Kidney glomerular epithelial cell (primary cell): ENCODE measurements around the gene OR2A5.
"Not testable (repeated sequence)": the region's sequence is repeated elsewhere in the genome, so short reads cannot be mapped to it uniquely, and the experiment has no call there.

Source experiments
- DNase-seq: peaks from one replicate; lab custom pipeline; 2025; lab: John Stamatoyannopoulos, UW

OR2A5 gene, protein sequence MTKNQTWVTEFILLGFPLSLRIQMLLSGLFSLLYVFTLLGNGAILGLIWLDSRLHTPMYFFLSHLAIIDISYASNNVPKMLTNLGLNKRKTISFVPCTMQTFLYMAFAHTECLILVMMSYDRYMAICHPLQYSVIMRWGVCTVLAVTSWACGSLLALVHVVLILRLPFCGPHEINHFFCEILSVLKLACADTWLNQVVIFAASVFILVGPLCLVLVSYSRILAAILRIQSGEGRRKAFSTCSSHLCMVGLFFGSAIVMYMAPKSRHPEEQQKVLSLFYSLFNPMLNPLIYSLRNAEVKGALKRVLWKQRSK

DNA sequence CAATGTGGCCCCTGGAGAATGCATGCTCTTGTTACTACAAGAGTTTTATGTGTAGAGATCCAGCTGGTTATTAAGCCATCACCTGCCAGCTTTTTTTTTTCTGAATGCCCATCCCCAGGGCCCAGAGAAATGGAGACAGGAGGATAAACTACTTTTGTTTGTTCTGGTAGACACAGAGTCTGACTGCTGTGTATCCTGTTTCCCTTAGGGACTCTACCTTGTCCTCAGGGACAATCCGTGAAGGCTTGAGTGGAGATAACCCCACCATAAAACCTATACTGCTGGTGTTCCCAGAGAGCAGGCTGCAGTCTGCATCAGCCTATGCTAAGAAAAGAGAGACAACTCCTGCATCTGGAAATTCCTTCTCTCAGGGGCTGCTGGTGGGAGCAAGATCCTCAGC, at the start of gene OR2A5:
TSS of gene OR2A5 (plus strand) at position 301 of the 400 bp plus-strand sequence. CDS start 1,454 bp downstream, outside the sequence.
- no peak for DNase-seq

DNA sequence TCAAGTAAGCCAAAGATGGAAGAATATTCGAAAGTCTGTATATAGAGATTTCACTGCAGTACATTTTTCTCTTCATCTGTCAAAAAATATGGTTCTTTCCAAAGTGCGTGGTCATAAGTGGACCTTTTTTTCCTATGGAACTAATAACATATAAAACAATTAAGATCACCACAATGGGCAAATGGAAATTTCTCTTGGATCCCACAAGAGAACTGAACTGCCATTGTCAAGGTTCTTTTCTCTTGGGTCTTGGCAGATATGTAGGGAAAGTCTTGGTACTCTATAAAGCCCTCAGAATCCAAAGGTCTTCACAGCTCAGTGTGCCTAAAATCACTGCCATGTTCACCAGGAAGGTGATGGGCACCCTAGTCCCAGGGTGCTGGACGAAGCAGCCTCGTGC, 48.7 kb upstream of the OR2A5 start, which contains the start of gene OR6B1:
TSS of gene OR6B1 (plus strand) at position 301 of the 400 bp plus-strand sequence. CDS start 3,677 bp downstream, outside the sequence.
- no peak for DNase-seq

DNA sequence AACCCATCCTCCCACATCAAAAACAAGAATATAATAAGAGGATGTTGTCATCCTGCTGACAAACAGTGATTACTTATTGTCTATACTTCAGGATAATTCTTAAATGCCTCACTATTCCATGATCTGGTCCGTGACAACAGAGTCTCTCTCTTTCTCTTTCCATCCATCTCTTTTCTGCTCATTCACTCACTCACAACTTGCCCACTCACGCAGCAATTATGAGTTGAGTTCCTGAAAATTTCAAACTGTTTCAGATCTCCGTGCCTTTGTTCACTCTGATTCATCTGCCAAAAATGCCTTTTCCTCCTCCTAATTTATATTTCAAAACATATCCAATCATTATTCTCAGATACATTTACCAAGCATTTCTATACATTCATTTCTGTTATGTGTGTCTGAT, 47.2 kb upstream of the OR2A5 start:
- DNase-seq: no peak

DNA sequence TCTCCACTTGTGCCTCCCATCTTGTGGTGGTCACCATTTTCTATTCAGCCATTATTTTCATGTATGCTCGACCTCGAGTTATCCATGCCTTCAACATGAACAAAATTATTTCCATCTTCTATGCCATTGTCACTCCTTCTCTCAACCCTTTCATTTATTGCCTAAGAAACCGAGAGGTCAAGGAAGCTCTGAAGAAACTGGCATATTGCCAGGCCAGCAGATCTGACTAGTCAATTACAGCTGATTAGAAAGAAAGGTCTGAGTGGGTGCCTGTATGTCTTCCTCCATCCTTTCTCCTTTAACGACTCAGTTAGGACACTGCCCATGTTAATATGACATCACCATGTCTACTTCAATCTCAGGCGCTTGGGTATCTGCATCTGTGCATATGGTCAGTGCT, 44.0 kb upstream of the OR2A5 start:
- no peak for DNase-seq

DNA sequence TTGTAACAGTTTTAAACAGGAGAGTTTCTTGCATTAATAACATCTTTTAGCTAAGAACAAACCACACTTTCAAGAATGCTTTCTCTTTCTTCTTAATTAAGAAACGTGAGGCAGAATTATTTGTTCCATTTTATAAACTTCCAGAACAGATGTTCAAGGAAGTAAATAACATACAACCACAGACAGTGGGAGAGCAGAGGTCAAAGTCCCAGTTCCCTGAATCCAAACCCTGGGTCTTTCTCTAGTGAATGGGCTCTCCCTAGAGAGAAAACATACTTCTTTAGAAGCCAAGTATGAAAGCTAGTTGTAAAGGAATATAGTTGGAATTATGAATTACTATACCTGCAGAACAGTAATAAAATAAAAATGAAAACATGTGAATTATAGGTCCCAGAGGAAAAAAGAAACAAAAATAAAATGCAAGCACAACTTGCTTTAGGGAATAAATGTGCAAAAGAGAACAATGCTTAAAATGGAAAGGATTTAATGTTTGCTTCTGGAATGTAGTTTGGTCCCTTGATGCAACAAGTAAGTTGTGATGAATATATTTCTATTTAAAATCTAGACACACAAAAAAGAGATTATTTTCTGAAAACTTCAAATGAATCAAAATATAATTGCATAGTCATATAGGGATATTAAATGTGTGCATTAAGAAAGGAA, 42.6 kb upstream of the OR2A5 start:
- no peak for DNase-seq

DNA sequence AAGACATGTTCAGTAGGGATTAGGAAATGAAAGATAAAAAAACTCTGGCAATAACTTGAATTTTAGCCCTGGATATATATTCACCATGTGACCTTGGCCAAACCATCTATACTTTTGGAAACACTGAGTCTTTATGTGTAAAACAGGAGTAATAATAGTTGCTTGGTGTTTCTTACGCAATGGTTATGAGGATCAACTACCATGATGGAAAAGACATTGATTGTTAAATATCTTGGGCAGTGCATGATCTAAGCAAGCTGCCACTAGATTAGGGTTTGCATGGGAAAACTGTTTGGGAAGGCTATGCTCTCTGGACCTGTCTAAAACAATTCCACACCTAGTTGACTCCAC, 42.1 kb upstream of the OR2A5 start:
- no peak for DNase-seq

DNA sequence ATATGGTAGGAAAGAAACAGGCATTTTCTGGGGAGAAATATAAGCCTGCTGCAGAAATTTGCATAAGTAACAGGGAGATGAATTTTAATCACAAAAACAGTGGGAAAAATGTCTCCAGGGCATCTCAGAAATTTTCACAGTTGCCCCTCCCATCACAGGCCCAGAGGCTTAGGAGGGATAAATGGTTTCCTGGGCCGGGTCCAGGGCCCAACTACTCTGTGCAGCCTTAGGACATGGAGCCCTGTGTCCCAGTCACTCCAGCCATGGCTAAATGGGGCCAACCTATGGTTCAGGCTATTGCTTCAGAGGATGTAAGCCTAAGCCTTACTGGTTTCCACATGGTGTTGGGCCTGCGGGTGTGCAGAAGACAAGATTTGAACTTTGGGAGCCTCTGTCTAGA, 39.4 kb upstream of the OR2A5 start:
- DNase-seq: no peak

DNA sequence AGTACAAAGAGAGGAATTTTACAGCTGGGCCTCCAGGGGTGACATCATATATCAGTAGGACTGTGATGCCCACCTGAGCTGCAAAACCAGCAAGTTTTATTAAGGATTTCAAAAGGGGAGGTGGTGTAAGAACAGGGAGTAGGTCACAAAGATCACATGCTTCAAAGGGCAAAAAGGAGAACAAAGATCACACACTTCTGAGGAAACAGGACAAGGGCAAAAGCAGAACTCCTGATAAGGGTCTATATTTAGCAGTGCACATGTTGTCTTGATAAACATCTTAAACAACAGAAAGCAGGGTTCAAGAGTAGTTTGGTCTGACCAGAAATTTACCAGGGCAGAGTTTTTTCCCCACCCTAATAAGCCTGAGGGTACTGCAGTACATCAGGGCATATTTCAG, 38.7 kb upstream of the OR2A5 start:
- not testable (repeated sequence) for DNase-seq

DNA sequence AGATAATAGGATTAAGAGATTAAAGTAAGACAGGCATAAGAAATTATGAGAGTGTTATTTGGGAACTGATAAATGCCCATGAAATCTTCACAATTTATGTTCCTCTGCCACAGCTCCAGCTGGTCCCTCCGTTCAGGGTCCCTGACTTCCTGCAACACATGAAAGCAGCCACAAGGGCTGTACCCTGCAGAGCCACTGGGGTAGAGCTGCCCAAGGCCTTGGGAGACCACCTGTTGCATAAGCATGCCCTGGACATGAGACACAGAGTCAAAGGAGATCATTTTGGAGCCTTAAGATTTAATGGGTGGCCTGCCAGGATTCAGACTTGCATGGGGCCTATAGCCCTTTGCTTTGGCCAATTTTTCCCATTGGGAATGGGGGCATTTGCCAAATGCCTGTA, 37.9 kb upstream of the OR2A5 start:
- DNase-seq: not testable (repeated sequence)

DNA sequence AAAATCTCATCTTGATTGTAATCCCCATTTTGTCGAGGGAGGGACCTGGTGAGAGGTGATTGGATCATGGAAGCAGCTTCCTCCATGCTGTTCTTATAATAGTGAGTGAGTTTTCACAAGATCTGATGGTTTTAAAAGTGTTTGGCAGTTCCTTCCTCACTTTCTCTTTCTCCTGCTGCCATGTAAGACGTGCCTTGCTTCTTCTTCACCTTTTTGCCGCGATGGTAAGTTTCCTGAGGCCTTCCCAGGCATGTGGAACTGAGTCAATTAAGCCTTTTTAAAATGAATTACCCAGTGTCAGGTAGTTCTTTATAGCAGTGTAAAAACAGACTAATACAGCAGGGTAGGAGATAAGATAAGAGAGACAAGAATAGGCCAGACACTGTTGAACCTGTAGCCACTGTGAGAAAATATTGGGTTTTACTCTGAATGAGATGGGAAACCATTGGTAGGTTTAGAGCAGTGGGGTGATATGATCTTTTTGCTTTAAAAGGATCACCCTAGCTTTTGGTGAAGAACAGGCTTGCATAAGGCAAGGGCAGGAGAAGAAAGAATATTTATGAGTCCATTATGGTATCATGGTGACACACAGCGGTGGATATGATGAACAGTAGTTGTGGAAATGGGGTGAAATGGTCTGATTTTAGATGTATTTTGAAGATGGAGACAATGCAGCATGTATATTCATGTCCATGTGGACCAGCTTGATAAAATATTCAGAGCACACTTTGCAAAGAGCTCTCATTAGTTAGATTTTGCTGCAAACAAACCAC, 37.1 kb upstream of the OR2A5 start:
- no peak for DNase-seq

DNA sequence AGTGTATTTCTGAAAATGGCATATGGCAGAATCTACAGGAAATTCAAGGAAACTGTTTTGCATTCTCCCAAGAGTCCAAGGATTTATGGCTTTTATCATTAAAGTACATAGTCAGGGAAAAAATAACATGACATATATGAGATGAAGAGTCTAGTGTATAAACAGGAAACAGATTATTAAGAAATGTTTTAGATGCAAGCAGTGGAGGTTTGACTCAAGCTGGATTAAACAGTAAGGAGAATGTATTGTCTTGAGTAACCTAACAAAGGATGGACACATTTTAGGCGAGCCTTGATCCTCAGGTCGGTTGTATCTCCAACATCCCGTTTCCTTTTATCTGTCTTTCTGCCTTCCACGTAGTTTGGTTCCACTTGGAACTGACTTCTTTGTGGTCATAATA, 30.7 kb upstream of the OR2A5 start:
- DNase-seq: no peak

DNA sequence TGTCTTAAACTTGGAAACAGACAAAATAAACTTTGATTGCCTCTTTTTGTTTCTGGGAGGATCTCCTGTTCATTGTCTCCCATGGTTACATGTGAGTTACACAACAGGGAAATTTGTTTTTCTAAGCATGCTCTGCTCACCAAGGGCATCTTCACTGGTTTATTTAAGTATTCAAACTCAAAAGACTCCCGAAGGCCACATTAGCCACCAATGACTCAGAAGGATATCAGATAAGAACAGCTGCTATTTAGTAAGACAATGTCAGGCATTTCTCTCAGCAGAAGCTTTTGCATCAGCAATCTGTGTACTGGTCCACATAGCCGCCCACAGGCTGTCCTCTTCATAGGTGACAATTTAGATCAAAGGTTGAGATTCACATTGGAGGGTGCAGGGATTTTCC, 29.3 kb upstream of the OR2A5 start:
- peak; percentile 92 for DNase-seq

DNA sequence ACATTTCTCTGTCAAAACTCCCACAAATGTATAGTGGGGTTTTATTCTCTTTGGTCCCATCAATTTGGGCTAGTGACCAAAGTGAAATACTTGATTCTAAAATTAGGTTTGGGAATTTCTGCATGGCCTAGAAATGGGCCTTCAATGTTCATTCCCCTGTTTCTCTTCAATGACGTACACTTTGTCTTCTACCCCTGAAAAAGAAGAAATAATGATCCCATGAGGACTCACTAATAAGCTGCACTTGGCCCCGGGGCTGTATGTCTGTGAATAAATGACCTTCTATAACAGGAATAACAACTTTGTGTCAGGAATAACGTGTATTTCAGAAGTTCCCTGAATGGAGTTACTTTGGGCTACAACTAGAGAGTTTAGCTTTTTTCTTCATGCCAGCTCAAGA, 28.4 kb upstream of the OR2A5 start:
- no peak for DNase-seq

DNA sequence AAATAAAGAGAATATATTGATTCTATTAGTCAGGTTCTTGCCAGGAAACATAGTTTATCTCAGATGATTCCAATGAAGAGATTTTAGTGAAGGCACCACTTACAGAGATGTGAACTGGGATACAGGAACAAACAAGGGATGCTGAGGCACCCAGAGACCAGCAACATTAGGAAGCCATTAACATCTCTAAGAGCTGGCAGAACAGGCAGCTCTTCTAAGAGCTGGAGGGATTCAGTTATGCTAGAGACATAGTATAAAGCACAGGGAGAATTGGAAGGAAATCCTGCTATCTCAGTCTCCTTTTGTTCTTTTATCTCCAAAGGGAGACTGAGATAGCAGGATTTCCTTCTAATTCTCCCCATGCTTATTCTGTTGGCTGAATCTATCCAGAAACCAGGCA, 26.6 kb upstream of the OR2A5 start:
- DNase-seq: no peak

DNA sequence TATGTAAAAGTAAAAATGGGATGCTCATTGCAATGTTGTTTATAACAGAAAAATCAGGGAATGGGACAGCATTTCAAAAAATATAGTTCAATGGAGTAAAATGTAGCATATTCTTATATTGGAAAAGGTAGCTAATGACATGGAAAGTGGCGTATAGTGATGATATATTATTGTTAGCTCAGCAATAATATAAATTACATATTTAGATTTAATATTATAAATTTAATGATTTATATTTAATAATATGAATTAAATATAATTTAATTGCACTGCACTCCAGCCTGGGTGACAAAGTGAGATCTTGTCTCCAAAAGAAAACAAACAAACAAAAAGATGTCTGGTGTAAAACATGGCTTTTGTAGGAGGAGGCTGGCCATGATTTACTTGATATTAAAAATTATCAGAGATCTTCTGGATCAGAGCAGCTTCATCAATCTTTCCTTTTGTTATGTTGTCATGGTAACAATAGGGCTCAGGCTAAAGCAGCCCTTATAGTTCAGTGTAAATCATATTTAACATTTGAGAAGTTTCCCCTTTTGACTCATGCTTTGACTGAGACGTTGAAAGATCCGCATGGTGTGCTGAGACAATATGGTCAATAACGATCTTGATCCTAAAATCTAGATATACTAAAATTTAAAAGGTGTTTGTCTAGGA, 25.4 kb upstream of the OR2A5 start:
- DNase-seq: no peak

DNA sequence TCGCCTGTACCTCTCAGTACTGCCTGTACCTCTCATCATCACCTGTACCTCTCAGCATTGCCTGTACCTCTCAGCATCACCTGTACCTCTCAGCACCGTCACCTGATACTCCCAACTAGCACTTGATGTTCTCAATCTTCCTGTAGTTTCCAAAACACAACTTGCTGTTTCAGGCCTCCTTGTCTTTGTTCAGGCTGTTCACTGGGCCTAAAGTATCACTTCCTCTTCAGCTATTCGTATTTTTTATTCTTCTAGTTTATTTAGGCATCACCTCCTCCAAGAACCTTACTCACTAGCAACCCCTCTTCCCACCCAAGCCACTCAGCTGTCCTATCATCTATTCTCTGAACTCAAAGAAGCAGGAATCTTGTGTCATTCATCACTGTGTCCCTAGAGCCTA, 24.5 kb upstream of the OR2A5 start:
- no peak for DNase-seq

DNA sequence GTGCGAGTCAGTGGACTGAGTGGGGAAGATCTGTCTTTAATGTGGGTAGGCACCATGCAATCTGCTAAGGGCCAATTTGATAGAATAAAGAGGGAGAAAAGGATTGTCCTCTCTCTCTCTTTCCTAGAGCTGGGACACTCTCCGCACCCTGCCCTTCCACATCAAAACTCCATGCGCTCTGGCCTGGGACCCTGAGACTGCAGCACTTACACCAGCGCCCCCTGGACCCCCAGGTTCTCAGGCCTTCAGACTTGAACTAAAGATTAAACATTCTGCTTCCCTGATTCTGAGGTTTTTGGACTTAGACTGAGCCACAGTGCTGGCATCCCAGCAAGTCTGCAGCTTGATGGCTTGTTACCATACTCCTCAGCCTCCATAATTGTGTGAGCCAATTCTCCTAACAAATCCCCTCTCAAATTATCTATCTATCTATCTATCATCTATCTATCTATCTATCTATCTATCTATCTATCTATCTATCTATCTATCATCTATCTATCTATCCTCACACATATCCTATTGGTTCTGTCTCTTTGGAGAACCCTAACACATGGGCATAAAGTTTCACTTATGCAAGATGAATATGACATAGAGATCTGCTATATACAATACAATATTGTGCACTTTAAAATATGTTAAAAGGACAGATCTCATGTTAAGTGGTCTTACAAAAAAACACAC, 22.4 kb upstream of the OR2A5 start:
- DNase-seq: no peak

DNA sequence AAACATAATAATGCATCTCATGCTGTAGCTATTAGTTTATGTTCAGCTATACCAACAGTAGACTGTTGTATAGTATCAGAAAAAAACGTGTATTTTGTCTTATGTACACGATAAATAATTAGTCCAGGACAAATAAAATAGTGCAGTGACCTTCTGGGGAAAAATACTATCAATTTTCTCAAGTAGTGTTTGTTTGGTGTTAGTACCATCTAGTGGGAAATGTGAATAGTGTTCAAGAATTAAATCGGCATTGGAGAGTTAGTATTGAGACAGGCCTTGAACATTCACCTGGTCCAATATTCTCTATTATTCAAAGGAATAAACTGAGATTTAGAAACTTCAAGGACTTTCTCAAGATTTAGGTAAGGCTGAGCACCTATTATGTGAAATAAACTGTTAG, 21.7 kb upstream of the OR2A5 start:
- DNase-seq: peak; percentile 32

DNA sequence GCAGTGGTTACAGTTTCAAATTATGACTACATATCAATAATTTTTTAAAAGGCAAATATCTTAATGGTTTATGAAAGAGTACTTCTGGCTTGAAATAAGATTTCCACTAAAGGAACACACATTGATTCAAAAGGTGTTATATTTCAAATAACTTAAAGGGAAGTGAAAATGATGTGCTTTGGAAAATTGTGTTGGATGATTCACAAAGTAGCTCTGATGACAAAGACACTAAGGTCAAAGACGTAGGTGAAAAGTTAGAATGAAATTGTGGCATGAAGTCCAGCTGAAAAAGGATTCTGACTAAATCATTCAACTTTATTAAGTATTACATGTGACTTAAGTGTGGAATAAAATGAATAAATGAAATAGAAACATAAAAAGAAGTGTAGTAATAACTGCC, 20.8 kb upstream of the OR2A5 start:
- DNase-seq: peak; percentile 1

DNA sequence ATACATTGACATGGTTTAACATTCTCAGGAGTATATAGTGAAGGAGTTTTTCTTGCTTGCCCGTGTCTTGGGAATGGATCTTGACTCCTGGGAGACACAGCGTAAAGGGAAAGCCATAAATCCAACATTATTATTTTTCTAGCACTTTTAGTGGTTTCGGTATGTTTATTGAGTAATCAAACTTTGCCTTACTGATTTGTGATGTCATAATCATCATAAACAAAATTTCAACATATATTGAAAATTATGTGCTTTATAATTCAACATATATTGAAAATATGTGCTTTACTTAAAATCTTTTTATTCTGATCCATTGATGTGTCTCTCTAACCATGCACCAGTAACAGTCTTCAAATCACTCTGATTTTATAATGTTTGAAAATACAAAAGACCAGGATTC, 20.2 kb upstream of the OR2A5 start:
- DNase-seq: no peak

DNA sequence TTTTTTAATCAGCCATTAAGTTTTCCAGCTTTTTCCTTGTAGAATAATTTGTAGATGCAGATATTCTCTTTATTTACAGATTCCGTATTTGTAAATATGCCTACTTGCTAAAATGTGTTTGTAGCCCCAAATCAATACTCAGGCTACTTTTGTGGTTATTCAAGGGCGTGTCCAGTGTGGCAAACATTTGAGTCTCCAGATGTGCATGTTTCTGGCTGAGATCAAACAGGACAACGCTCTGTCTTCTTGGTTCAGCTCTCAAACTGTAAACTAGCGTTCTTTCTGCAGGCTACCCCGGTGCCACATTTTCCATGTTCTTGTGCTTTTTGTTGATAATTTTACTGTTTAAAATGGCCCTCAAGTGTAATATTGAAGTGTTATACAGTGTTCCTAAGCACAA, 16.2 kb upstream of the OR2A5 start:
- DNase-seq: no peak
